Measurements from ENCODE around the gene CRADD. TPM values are rescaled to one million over a fixed set of nuclear protein-coding genes. Genes with fewer than 3 reads are reported as not detected.

The CRADD gene
- total RNA-seq, 2 donors from 2014 or later: 7.7 to 9.1 TPM

DNA sequence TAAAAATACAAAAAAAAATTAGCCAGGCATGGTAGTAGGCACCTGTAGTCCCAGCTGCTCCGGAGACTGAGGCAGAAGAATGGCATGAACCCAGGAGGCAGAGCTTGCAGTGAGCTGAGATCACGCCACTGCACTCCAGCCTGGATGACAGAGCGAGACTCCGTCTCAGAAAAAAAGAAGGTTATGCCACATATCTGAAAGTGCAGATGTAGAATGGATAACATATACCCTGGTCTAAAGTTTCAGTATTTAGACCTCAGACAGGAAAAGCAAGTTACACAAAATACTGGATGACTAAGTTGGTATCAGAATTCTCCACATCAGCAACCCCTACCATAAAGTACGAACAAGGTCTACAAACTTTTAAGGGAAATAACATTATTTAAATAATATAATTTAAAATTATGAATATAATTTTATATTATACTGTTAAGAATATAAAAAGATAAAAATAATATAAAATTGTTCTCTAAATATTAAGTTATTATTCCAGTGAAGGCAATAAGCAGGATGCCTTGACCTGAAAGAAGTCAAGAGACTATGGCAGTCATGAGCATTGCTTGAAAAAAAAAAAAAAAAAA lies 169.9 kb downstream of the CRADD start:
- TF ChIP-seq, protein P1, sequence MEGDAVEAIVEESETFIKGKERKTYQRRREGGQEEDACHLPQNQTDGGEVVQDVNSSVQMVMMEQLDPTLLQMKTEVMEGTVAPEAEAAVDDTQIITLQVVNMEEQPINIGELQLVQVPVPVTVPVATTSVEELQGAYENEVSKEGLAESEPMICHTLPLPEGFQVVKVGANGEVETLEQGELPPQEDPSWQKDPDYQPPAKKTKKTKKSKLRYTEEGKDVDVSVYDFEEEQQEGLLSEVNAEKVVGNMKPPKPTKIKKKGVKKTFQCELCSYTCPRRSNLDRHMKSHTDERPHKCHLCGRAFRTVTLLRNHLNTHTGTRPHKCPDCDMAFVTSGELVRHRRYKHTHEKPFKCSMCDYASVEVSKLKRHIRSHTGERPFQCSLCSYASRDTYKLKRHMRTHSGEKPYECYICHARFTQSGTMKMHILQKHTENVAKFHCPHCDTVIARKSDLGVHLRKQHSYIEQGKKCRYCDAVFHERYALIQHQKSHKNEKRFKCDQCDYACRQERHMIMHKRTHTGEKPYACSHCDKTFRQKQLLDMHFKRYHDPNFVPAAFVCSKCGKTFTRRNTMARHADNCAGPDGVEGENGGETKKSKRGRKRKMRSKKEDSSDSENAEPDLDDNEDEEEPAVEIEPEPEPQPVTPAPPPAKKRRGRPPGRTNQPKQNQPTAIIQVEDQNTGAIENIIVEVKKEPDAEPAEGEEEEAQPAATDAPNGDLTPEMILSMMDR (conservative IDR thresholded peaks at IDR 0.05): no peak
- H3K9me3 Mint-ChIP-seq: no peaks in the 10 kb centered on the region
- H3K4me3 Mint-ChIP-seq: no peak overlapping the region
- H3K9me3 ChIP-seq (ENCODE audit: control insufficient read depth, low read length): no peaks in the 10 kb centered on the region
- H3K27me3 Mint-ChIP-seq (ENCODE audit: insufficient read depth): no peaks in the 10 kb centered on the region
- no peak for DNase-seq
- no peak overlapping the region for H3K9ac ChIP-seq (ENCODE audit: extremely low read depth, low read length, poor library complexity, severe bottlenecking)
- no peaks in the 10 kb centered on the region for H3K36me3 Mint-ChIP-seq (ENCODE audit: low read depth)
- no peaks in the 10 kb centered on the region for H3K36me3 ChIP-seq (ENCODE audit: control insufficient read depth, insufficient read depth, low read length)
- H3K27ac ChIP-seq (ENCODE audit: low read depth, low read length): no peak overlapping the region
- H3K4me1 ChIP-seq (ENCODE audit: control insufficient read depth, insufficient read depth, low read length): no peaks in the 10 kb centered on the region
- H3K4me1 Mint-ChIP-seq: peaks cover 4% of the 10 kb centered on the region
- no peak overlapping the region for H3K4me3 ChIP-seq (ENCODE audit: low read length)
- H3K27ac Mint-ChIP-seq: no peak overlapping the region
- H3K27me3 ChIP-seq (ENCODE audit: control insufficient read depth, insufficient read depth, low read length, poor library complexity, severe bottlenecking): no peaks in the 10 kb centered on the region
- 92 to 94% methylated on average over 2 to 4 of the region's 5 CpGs for WGBS, 2 experiments (ENCODE audit: insufficient coverage in 1 of 2, insufficient read length in 1 of 2)

DNA sequence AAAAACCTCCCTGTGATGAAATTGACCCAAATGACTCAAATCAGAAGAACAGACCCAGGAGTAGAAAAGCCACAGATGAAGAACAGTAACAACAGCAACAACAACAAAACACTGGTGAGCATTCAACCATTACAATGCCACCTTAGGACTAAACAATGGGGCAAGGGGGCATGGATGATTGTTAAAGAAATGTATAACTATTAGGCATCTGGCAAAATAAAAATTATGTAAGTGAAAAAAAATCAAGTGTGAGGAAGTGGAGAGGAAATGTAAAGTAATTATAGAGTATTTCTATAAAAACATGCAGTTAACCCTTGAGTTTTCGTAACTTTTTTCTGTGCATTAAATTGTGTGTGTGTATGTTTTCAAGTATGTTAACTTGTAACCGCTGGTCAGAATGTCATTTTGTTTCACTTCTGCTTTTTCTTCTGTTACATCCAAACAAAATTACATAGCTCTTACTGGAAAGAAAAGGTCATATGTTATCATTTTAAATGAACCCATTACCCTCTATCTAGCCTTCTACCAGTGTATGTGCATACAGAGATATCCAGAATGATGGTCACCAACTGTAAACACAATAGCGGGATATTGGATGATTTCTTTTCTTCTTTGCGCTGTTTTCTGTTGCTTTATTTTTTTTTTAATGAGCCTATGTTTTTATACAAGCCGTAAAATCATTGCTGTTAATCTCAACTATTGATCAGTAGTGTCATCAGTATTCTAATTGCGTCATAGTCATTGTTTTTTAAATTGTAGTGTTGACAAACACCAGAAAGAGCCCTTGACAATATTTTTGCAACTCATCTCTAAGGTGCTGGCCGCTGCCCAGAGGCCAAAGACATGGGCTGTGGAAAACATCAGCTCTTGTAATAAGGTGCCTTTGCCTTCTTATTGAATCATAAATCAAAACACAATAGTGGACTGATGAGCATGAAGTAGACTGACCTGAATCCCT lies 170.6 kb downstream of the CRADD start:
- no peak overlapping the region for H3K27ac Mint-ChIP-seq
- H3K4me1 ChIP-seq (ENCODE audit: control insufficient read depth, insufficient read depth, low read length): no peaks in the 10 kb centered on the region
- TF ChIP-seq, protein P1 (conservative IDR thresholded peaks at IDR 0.05): no peak
- H3K4me3 ChIP-seq (ENCODE audit: low read length): no peak overlapping the region
- no peaks in the 10 kb centered on the region for H3K27me3 ChIP-seq (ENCODE audit: control insufficient read depth, insufficient read depth, low read length, poor library complexity, severe bottlenecking)
- no peak overlapping the region for H3K4me3 Mint-ChIP-seq
- no peaks in the 10 kb centered on the region for H3K36me3 Mint-ChIP-seq (ENCODE audit: low read depth)
- H3K27ac ChIP-seq (ENCODE audit: low read depth, low read length): no peak overlapping the region
- H3K36me3 ChIP-seq (ENCODE audit: control insufficient read depth, insufficient read depth, low read length): no peaks in the 10 kb centered on the region
- WGBS, 2 experiments (ENCODE audit: insufficient coverage in 1 of 2, insufficient read length in 1 of 2): 94 to 95% methylated on average over 3 to 6 of the region's 7 CpGs
- H3K4me1 Mint-ChIP-seq: no peaks in the 10 kb centered on the region
- no peaks in the 10 kb centered on the region for H3K9me3 ChIP-seq (ENCODE audit: control insufficient read depth, low read length)
- DNase-seq: no peak
- no peaks in the 10 kb centered on the region for H3K9me3 Mint-ChIP-seq
- no peaks in the 10 kb centered on the region for H3K27me3 Mint-ChIP-seq (ENCODE audit: insufficient read depth)
- H3K9ac ChIP-seq (ENCODE audit: extremely low read depth, low read length, poor library complexity, severe bottlenecking): no peak overlapping the region

DNA sequence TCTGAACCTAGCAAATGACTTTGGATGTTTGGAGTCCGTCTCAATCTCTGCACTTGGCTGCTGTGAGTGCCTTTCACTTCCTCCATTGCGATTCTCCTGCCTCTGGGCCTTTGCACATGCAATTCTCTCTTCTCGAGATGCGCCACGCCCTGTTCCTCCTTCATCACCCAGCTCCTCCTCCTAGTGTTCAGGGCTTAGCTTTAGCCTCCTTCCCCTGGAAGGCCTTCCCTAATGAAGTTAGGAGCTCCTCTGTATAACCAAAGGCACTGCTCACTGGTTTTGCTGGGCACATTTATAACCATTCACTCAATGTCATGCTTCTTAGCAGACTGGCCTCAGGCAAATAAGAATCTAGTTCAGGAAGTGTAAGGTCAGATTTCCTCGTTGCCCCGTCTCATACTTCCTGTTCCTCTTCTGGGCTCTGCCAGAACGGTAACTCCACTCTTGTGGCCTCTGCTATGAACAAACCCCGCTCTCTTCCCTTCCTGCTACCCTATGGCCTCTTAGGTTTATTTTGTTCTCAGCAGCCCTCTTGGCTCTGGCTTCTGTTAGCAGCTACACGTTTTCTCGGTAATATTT lies 171.4 kb downstream of the CRADD start:
- H3K4me3 ChIP-seq (ENCODE audit: low read length): no peak overlapping the region
- H3K36me3 ChIP-seq (ENCODE audit: control insufficient read depth, insufficient read depth, low read length): no peaks in the 10 kb centered on the region
- H3K9ac ChIP-seq (ENCODE audit: extremely low read depth, low read length, poor library complexity, severe bottlenecking): no peak overlapping the region
- no peak overlapping the region for H3K27ac Mint-ChIP-seq
- no peaks in the 10 kb centered on the region for H3K27me3 ChIP-seq (ENCODE audit: control insufficient read depth, insufficient read depth, low read length, poor library complexity, severe bottlenecking)
- no peaks in the 10 kb centered on the region for H3K36me3 Mint-ChIP-seq (ENCODE audit: low read depth)
- H3K9me3 ChIP-seq (ENCODE audit: control insufficient read depth, low read length): no peaks in the 10 kb centered on the region
- no peak overlapping the region for H3K27ac ChIP-seq (ENCODE audit: low read depth, low read length)
- no peaks in the 10 kb centered on the region for H3K9me3 Mint-ChIP-seq
- H3K4me3 Mint-ChIP-seq: no peak overlapping the region
- H3K4me1 Mint-ChIP-seq: no peaks in the 10 kb centered on the region
- TF ChIP-seq, protein P1 (conservative IDR thresholded peaks at IDR 0.05): no peak
- no peaks in the 10 kb centered on the region for H3K27me3 Mint-ChIP-seq (ENCODE audit: insufficient read depth)
- 91 to 95% methylated on average over 11 of the region's 11 CpGs for WGBS, 2 experiments (ENCODE audit: insufficient coverage in 1 of 2, insufficient read length in 1 of 2)
- DNase-seq: no peak
- no peaks in the 10 kb centered on the region for H3K4me1 ChIP-seq (ENCODE audit: control insufficient read depth, insufficient read depth, low read length)
